Activated naive CD4-positive, alpha-beta T cell treated with anti-CD3 and anti-CD28 coated beads, Interleukin-2, amount 10 ng/mL, durations not matched to agents 7 days and 5 days (primary cell): ENCODE measurements around the gene STXBP4.

Experiments used
- CTCF ChIA-PET: fragments of 350-600 bp; sonication (Branson Sonifier 250); formaldehyde crosslinking; loops from one replicate; lab custom pipeline; 2021; ENCODE audit warnings: antibody characterized with exemption; lab: Charles Lee
- DNase-seq: peaks from one replicate; pipeline ENCODE4 v3.0.0-alpha.2; 2020
- H3K27ac Mint-ChIP-seq: one replicate; pipeline ENCODE4 v1.8.0; 2021; ENCODE audit warnings: mild to moderate bottlenecking, moderate library complexity, mixed read lengths
- H3K27me3 Mint-ChIP-seq: one replicate; pipeline ENCODE4 v1.8.0; 2021; ENCODE audit warnings: mild to moderate bottlenecking, mixed read lengths
- H3K36me3 Mint-ChIP-seq: one replicate; pipeline ENCODE4 v1.8.0; 2021; ENCODE audit warnings: mixed read lengths
- H3K4me1 Mint-ChIP-seq: one replicate; pipeline ENCODE4 v1.8.0; 2021; ENCODE audit warnings: mixed read lengths
- H3K4me3 Mint-ChIP-seq: one replicate; pipeline ENCODE4 v1.8.0; 2021; ENCODE audit warnings: mild to moderate bottlenecking, moderate library complexity, mixed read lengths
- H3K9me3 Mint-ChIP-seq: one replicate; pipeline ENCODE4 v1.8.0; 2021; ENCODE audit warnings: mixed read lengths

The STXBP4 gene

GRCh38 chr17:54979657-54980056 is 11.1 kb downstream of the STXBP4 start:
- no peak for DNase-seq
- CTCF ChIA-PET, result interaction anchor here (1.2 kb wide), 1 partner anchor 377 kb away, joined by 3 read pairs; no protein-coding TSS in a partner anchor
- peaks cover 5% of the 10 kb centered on the region for H3K9me3 Mint-ChIP-seq
- H3K27ac Mint-ChIP-seq, result no peak overlapping the region
- peaks cover 11% of the 10 kb centered on the region for H3K4me1 Mint-ChIP-seq
- H3K27me3 Mint-ChIP-seq, result no peaks in the 10 kb centered on the region
- no peak overlapping the region for H3K4me3 Mint-ChIP-seq
- H3K36me3 Mint-ChIP-seq, result no peaks in the 10 kb centered on the region

- CTCF ChIA-PET, result no interaction called here
- Mint-ChIP-seq H3K27ac (no peak overlapping the region), H3K27me3 (no peaks in the 10 kb centered on the region), H3K4me3 (no peak overlapping the region), H3K36me3 (no peaks in the 10 kb centered on the region), H3K9me3 (peaks cover 5% of the 10 kb centered on the region), H3K4me1 (peaks cover 11% of the 10 kb centered on the region)
- DNase-seq, result no peak
Observed at GRCh38 chr17:54980375-54980774, 11.8 kb downstream of the STXBP4 start.

GRCh38 chr17:54982399-54982798 is 13.8 kb downstream of the STXBP4 start:
- Mint-ChIP-seq H3K27ac (no peak overlapping the region), H3K4me3 (no peak overlapping the region), H3K36me3 (no peaks in the 10 kb centered on the region), H3K27me3 (no peaks in the 10 kb centered on the region), H3K4me1 (peaks cover 2% of the 10 kb centered on the region), H3K9me3 (peaks cover 5% of the 10 kb centered on the region)
- no peak for DNase-seq
- CTCF ChIA-PET, result no interaction called here

- H3K9me3 Mint-ChIP-seq, result peaks cover 5% of the 10 kb centered on the region
- H3K36me3 Mint-ChIP-seq, result no peaks in the 10 kb centered on the region
- no peaks in the 10 kb centered on the region for H3K27me3 Mint-ChIP-seq
- H3K4me1 Mint-ChIP-seq, result peaks cover 2% of the 10 kb centered on the region
- H3K4me3 Mint-ChIP-seq, result no peak overlapping the region
- H3K27ac Mint-ChIP-seq, result no peak overlapping the region
- no peak for DNase-seq
- CTCF ChIA-PET, result no interaction called here
Observed at GRCh38 chr17:54983260-54983659, 14.7 kb downstream of the STXBP4 start.

GRCh38 chr17:54985476-54985875 is 16.9 kb downstream of the STXBP4 start:
- peaks cover 3% of the 10 kb centered on the region for H3K9me3 Mint-ChIP-seq
- H3K27ac Mint-ChIP-seq, result no peak overlapping the region
- H3K36me3 Mint-ChIP-seq, result no peaks in the 10 kb centered on the region
- H3K27me3 Mint-ChIP-seq, result no peaks in the 10 kb centered on the region
- DNase-seq, result no peak
- H3K4me3 Mint-ChIP-seq, result no peak overlapping the region
- no peaks in the 10 kb centered on the region for H3K4me1 Mint-ChIP-seq
- CTCF ChIA-PET, result interaction anchor here (1.4 kb wide), 1 partner anchor 372 kb away, joined by 5 read pairs; no protein-coding TSS in a partner anchor

GRCh38 chr17:54990118-54990517 is 21.6 kb downstream of the STXBP4 start:
- CTCF ChIA-PET, result interaction anchor here (6.6 kb wide), 1 partner anchor 367 kb away, joined by 60 read pairs; no protein-coding TSS in a partner anchor
- H3K27ac Mint-ChIP-seq, result no peak overlapping the region
- H3K4me1 Mint-ChIP-seq, result no peaks in the 10 kb centered on the region
- H3K36me3 Mint-ChIP-seq, result no peaks in the 10 kb centered on the region
- no peak overlapping the region for H3K4me3 Mint-ChIP-seq
- H3K27me3 Mint-ChIP-seq, result no peaks in the 10 kb centered on the region
- H3K9me3 Mint-ChIP-seq, result no peaks in the 10 kb centered on the region
- no peak for DNase-seq

- no peaks in the 10 kb centered on the region for H3K4me1 Mint-ChIP-seq
- H3K9me3 Mint-ChIP-seq, result no peaks in the 10 kb centered on the region
- H3K27me3 Mint-ChIP-seq, result no peaks in the 10 kb centered on the region
- DNase-seq, result no peak
- no peak overlapping the region for H3K4me3 Mint-ChIP-seq
- H3K27ac Mint-ChIP-seq, result no peak overlapping the region
- no peaks in the 10 kb centered on the region for H3K36me3 Mint-ChIP-seq
- CTCF ChIA-PET, result interaction anchor here (0.5 to 6.6 kb wide), 6 partner anchors 16 to 724 kb away, joined by 3 to 60 read pairs (median 4); no protein-coding TSS in a partner anchor
Observed at GRCh38 chr17:54991567-54991966, 23.0 kb downstream of the STXBP4 start.

GRCh38 chr17:54992797-54993639 is 24.5 kb downstream of the STXBP4 start:
- Mint-ChIP-seq H3K36me3 (no peaks in the 10 kb centered on the region), H3K4me1 (no peaks in the 10 kb centered on the region), H3K27me3 (no peaks in the 10 kb centered on the region), H3K4me3 (no peak overlapping the region), H3K27ac (no peak overlapping the region), H3K9me3 (no peaks in the 10 kb centered on the region)
- CTCF ChIA-PET, result interaction anchor here (0.7 to 6.6 kb wide), 20 partner anchors 12 to 778 kb away, joined by 3 to 60 read pairs (median 3); partner anchors contain the start of genes COX11 and STXBP4
- no peak for DNase-seq

GRCh38 chr17:54996441-54996840 is 27.9 kb downstream of the STXBP4 start:
- no peak overlapping the region for H3K4me3 Mint-ChIP-seq
- CTCF ChIA-PET, result interaction anchor here (1.3 to 6.6 kb wide), 3 partner anchors 300 to 360 kb away, joined by 3 to 60 read pairs (median 9); no protein-coding TSS in a partner anchor
- H3K9me3 Mint-ChIP-seq, result no peaks in the 10 kb centered on the region
- no peaks in the 10 kb centered on the region for H3K4me1 Mint-ChIP-seq
- H3K27me3 Mint-ChIP-seq, result no peaks in the 10 kb centered on the region
- no peaks in the 10 kb centered on the region for H3K36me3 Mint-ChIP-seq
- H3K27ac Mint-ChIP-seq, result no peak overlapping the region
- DNase-seq, result no peak

GRCh38 chr17:55002458-55002857 is 33.9 kb downstream of the STXBP4 start:
- Mint-ChIP-seq H3K36me3 (no peaks in the 10 kb centered on the region), H3K9me3 (no peaks in the 10 kb centered on the region), H3K4me3 (no peak overlapping the region), H3K27ac (no peak overlapping the region), H3K4me1 (no peaks in the 10 kb centered on the region), H3K27me3 (no peaks in the 10 kb centered on the region)
- CTCF ChIA-PET, result no interaction called here
- DNase-seq, result no peak

GRCh38 chr17:55004484-55004883 is 35.9 kb downstream of the STXBP4 start:
- Mint-ChIP-seq H3K27ac (no peak overlapping the region), H3K36me3 (no peaks in the 10 kb centered on the region), H3K27me3 (no peaks in the 10 kb centered on the region), H3K9me3 (no peaks in the 10 kb centered on the region), H3K4me1 (no peaks in the 10 kb centered on the region), H3K4me3 (no peak overlapping the region)
- CTCF ChIA-PET, result interaction anchor here (1.1 to 1.5 kb wide), 2 partner anchors 234 to 352 kb away, joined by 3 to 4 read pairs; no protein-coding TSS in a partner anchor
- DNase-seq, result no peak

GRCh38 chr17:55005520-55005919 is 37.0 kb downstream of the STXBP4 start:
- Mint-ChIP-seq H3K9me3 (no peaks in the 10 kb centered on the region), H3K4me3 (no peak overlapping the region), H3K27ac (no peak overlapping the region), H3K27me3 (no peaks in the 10 kb centered on the region), H3K4me1 (no peaks in the 10 kb centered on the region), H3K36me3 (no peaks in the 10 kb centered on the region)
- DNase-seq, result peak; percentile 23
- CTCF ChIA-PET, result interaction anchor here (0.5 to 1.5 kb wide), 9 partner anchors 12 to 509 kb away, joined by 3 to 4 read pairs (median 3); no protein-coding TSS in a partner anchor

GRCh38 chr17:55023626-55024025 is 55.1 kb downstream of the STXBP4 start:
- Mint-ChIP-seq H3K4me1 (no peaks in the 10 kb centered on the region), H3K36me3 (no peaks in the 10 kb centered on the region), H3K9me3 (no peaks in the 10 kb centered on the region), H3K4me3 (no peak overlapping the region), H3K27me3 (no peaks in the 10 kb centered on the region), H3K27ac (no peak overlapping the region)
- no peak for DNase-seq
- CTCF ChIA-PET, result no interaction called here

- H3K4me3 Mint-ChIP-seq, result no peak overlapping the region
- H3K27me3 Mint-ChIP-seq, result no peaks in the 10 kb centered on the region
- no peaks in the 10 kb centered on the region for H3K4me1 Mint-ChIP-seq
- H3K27ac Mint-ChIP-seq, result no peak overlapping the region
- H3K9me3 Mint-ChIP-seq, result no peaks in the 10 kb centered on the region
- CTCF ChIA-PET, result no interaction called here
- no peak for DNase-seq
- no peaks in the 10 kb centered on the region for H3K36me3 Mint-ChIP-seq
Observed at GRCh38 chr17:55037828-55038227, 69.3 kb downstream of the STXBP4 start.

GRCh38 chr17:55038291-55038690 is 69.7 kb downstream of the STXBP4 start:
- CTCF ChIA-PET, result no interaction called here
- no peaks in the 10 kb centered on the region for H3K27me3 Mint-ChIP-seq
- no peaks in the 10 kb centered on the region for H3K36me3 Mint-ChIP-seq
- no peak for DNase-seq
- H3K4me1 Mint-ChIP-seq, result no peaks in the 10 kb centered on the region
- H3K9me3 Mint-ChIP-seq, result no peaks in the 10 kb centered on the region
- no peak overlapping the region for H3K27ac Mint-ChIP-seq
- H3K4me3 Mint-ChIP-seq, result no peak overlapping the region
